NB4 (cell line): ENCODE data around the gene BCL7A.

Experiments
- DNase-seq: peaks from one replicate; pipeline ENCODE4 v3.0.0; 2010; ENCODE audit warnings: low read depth
- H3K4me3 ChIP-seq: one replicate; pipeline ENCODE4 v1.5.1; 2011; ENCODE audit warnings: mild to moderate bottlenecking, low read depth, low read length, moderate library complexity
- MAX ChIP-seq: IDR thresholded peaks from 2 replicates; pipeline ENCODE4 v1.6.1; 2011; ENCODE audit warnings: low read depth, low read length
- MYC ChIP-seq: IDR thresholded peaks from 2 replicates; pipeline ENCODE4 v1.6.1; 2011; ENCODE audit warnings: low read depth, low read length
- POLR2A ChIP-seq: IDR thresholded peaks from 2 replicates; pipeline ENCODE4 v1.6.1; 2011; ENCODE audit warnings: mild to moderate bottlenecking; ENCODE audit not compliant: insufficient read length; ENCODE audit errors: extremely low read depth
- TF ChIP-seq, protein P1 (sequence below): IDR thresholded peaks from one replicate; pipeline ENCODE4 v1.5.1; 2012; ENCODE audit warnings: low read depth, low read length

BCL7A gene

DNA sequence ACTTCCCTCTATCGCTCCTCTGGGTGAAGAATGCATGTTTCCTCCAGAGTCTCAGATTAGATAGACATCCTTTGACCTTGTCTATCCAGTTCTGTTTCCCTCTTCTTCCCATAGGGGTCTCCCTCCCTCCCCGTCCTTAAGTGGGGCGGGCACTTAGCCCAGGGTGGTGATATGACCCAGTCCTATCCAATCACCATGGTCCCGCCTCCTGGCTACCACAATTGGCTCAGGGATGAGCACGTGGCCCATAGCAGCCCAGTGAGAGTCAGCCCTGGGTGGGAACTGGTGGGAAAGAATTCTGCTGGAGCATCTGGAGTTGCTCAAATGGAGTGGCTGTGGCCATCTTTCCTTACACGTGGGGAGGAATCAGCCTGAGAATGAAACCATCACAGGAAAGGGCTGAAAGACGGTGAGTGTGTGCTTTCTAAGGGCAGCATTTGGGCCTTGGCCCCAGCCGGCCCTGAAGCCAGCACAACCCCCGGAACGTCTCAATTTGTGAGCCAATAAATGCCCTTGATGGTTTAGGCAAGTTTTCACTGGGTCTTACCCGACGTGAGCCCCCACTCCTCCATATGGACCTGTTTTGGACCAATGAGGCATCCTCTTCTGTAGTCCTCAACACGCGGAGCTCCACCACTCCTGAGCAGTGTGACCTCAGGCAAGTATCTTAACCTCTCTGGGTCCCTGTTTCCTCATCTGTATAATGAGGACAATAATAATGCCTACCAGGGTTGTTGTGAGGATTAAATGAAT, 42.5 kb downstream of the BCL7A start:
- TF ChIP-seq POLR2A: peak; percentile 73
- peak; percentile 100 for TF ChIP-seq MAX
- TF ChIP-seq, protein P1, sequence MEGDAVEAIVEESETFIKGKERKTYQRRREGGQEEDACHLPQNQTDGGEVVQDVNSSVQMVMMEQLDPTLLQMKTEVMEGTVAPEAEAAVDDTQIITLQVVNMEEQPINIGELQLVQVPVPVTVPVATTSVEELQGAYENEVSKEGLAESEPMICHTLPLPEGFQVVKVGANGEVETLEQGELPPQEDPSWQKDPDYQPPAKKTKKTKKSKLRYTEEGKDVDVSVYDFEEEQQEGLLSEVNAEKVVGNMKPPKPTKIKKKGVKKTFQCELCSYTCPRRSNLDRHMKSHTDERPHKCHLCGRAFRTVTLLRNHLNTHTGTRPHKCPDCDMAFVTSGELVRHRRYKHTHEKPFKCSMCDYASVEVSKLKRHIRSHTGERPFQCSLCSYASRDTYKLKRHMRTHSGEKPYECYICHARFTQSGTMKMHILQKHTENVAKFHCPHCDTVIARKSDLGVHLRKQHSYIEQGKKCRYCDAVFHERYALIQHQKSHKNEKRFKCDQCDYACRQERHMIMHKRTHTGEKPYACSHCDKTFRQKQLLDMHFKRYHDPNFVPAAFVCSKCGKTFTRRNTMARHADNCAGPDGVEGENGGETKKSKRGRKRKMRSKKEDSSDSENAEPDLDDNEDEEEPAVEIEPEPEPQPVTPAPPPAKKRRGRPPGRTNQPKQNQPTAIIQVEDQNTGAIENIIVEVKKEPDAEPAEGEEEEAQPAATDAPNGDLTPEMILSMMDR: peak; percentile 75
- TF ChIP-seq MYC: peak; percentile 99
- DNase-seq: peak; percentile 99
- H3K4me3 ChIP-seq: peak overlapping the region; percentile 82

- DNase-seq: peak; percentile 95
- peak overlapping the region; percentile 82 for H3K4me3 ChIP-seq
These were observed 43.3 kb downstream of the BCL7A start for GRCh38 chr12:122064780-122065588.

DNA sequence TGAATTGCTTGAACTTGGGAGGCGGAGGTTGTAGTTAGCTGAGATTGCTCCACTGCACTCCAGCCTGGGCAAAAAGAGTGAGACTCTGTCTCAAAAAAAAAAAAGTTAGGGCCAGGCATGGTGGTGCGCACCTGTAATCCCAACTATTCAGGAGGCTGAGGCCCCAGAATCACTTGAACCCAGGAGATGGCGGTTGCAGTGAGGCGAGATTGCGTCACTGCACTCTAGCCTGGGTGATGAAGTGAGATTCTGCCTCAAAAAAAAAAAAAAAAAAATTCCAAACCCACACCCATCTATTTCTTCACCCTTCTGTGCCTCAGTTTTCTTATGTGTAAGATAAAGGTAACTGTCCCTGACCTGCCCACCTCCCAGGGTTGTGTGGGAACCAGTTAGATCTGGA, 45.9 kb downstream of the BCL7A start:
- DNase-seq: no peak
- TF ChIP-seq MYC: no peak
- TF ChIP-seq, protein P1: no peak
- TF ChIP-seq POLR2A: no peak
- no peak for TF ChIP-seq MAX
- no peak overlapping the region for H3K4me3 ChIP-seq

More at GRCh38 chr12:122064780-122065588, 43.3 kb downstream of the BCL7A start:
- TF ChIP-seq MYC (peak; percentile 89), MAX (peak; percentile 90), POLR2A (peak; percentile 63)
- TF ChIP-seq, protein P1: no peak

- H3K4me3 ChIP-seq: no peak overlapping the region
- DNase-seq: peak; percentile 52
- TF ChIP-seq, protein P1: no peak
- TF ChIP-seq MAX: no peak
- no peak for TF ChIP-seq MYC
- TF ChIP-seq POLR2A: no peak
These were observed 46.3 kb downstream of the BCL7A start for GRCh38 chr12:122067966-122068365.

- H3K4me3 ChIP-seq: no peak overlapping the region
- no peak for DNase-seq
These were observed 50.6 kb downstream of the BCL7A start for GRCh38 chr12:122072031-122072970.

More at GRCh38 chr12:122072031-122072970, 50.6 kb downstream of the BCL7A start:
- TF ChIP-seq MAX (no peak), MYC (no peak), POLR2A (no peak)
- TF ChIP-seq, protein P1: no peak
